ENCODE measurements around the gene NEUROD1.
"Not testable (repeated sequence)": the region's sequence is repeated elsewhere in the genome, so short reads cannot be mapped to it uniquely, and the experiment has no call there.

The NEUROD1 gene

GRCh38 chr2:181680055-181680936 lies at the start of gene NEUROD1:
NEUROD1 (minus strand) TSS chr2:181680517; CDS start chr2:181678860, 1,657 bp downstream.
- no peak for DNase-seq (ENCODE audit: low read depth, low spot score)

- no peak for DNase-seq (ENCODE audit: low read depth, low spot score)
Measured at GRCh38 chr2:181725476-181725875, 45.2 kb upstream of the NEUROD1 start.

- DNase-seq (ENCODE audit: low read depth, low spot score): no peak
Measured at GRCh38 chr2:181724662-181725061, 44.3 kb upstream of the NEUROD1 start.

GRCh38 chr2:181723731-181724130 lies 43.4 kb upstream of the NEUROD1 start:
- DNase-seq (ENCODE audit: low read depth, low spot score): no peak

GRCh38 chr2:181715033-181715630 lies 34.8 kb upstream of the NEUROD1 start:
- DNase-seq (ENCODE audit: low read depth, low spot score): peak; percentile 55

GRCh38 chr2:181711051-181711450 lies 30.7 kb upstream of the NEUROD1 start:
- DNase-seq (ENCODE audit: low read depth, low spot score): not testable (repeated sequence)

- DNase-seq (ENCODE audit: low read depth, low spot score): not testable (repeated sequence)
Measured at GRCh38 chr2:181702519-181702918, 22.2 kb upstream of the NEUROD1 start.

GRCh38 chr2:181698223-181698622 lies 17.9 kb upstream of the NEUROD1 start:
- no peak for DNase-seq (ENCODE audit: low read depth, low spot score)

- no peak for DNase-seq (ENCODE audit: low read depth, low spot score)
Measured at GRCh38 chr2:181697571-181697970, 17.3 kb upstream of the NEUROD1 start.

GRCh38 chr2:181697126-181697525 lies 16.8 kb upstream of the NEUROD1 start:
- DNase-seq (ENCODE audit: low read depth, low spot score): no peak

- DNase-seq (ENCODE audit: low read depth, low spot score): no peak
Measured at GRCh38 chr2:181694271-181694670, 14.0 kb upstream of the NEUROD1 start.

GRCh38 chr2:181690860-181691259 lies 10.5 kb upstream of the NEUROD1 start:
- no peak for DNase-seq (ENCODE audit: low read depth, low spot score)

- no peak for DNase-seq (ENCODE audit: low read depth, low spot score)
Measured at GRCh38 chr2:181686576-181687185, 6.4 kb upstream of the NEUROD1 start.

GRCh38 chr2:181685150-181685688 lies 4.9 kb upstream of the NEUROD1 start:
- DNase-seq (ENCODE audit: low read depth, low spot score): no peak

GRCh38 chr2:181684454-181685149 lies 4.3 kb upstream of the NEUROD1 start:
- no peak for DNase-seq (ENCODE audit: low read depth, low spot score)

- DNase-seq (ENCODE audit: low read depth, low spot score): no peak
Measured at GRCh38 chr2:181683518-181684453, 3.5 kb upstream of the NEUROD1 start.

GRCh38 chr2:181682795-181683517 lies 2.6 kb upstream of the NEUROD1 start:
- no peak for DNase-seq (ENCODE audit: low read depth, low spot score)

GRCh38 chr2:181682026-181682789 lies 1.9 kb upstream of the NEUROD1 start:
- DNase-seq (ENCODE audit: low read depth, low spot score): no peak
